NCI-H460 (cell line): ENCODE results near the gene YY1. TPM values are rescaled to one million over a fixed set of nuclear protein-coding genes. Genes with fewer than 3 reads are reported as not detected.
"Not testable (repeated sequence)": the region's sequence is repeated elsewhere in the genome, so short reads cannot be mapped to it uniquely, and the experiment has no call there.

Experiments
- DNase-seq: peaks from one replicate; pipeline ENCODE4 v3.0.0-alpha.2; 2016; ENCODE audit warnings: low read depth; ENCODE audit errors: extremely low read depth
- total RNA-seq: library from RNA; depleted of rRNA; stranded (reverse); fragments of >200 nt; shearing (Covaris generic); gene quantifications from 2 replicates; pipeline ENCODE4 v1.2.3, GENCODE V29; 2014

YY1 gene
- total RNA-seq, 1 experiment from 2014 or later, result 54.4 TPM

- no peak for DNase-seq
These were observed 43.9 kb downstream of the YY1 start for GRCh38 chr14:100282766-100283419.

- DNase-seq, result not testable (repeated sequence)
These were observed 44.5 kb downstream of the YY1 start for GRCh38 chr14:100283436-100283835.

GRCh38 chr14:100283984-100284881 is 45.3 kb downstream of the YY1 start:
- DNase-seq, result no peak

GRCh38 chr14:100285021-100285912 is 46.3 kb downstream of the YY1 start:
- peak; percentile 55 for DNase-seq

GRCh38 chr14:100285913-100286400 is 47.0 kb downstream of the YY1 start:
- DNase-seq, result no peak

- no peak for DNase-seq
These were observed 47.7 kb downstream of the YY1 start for GRCh38 chr14:100286484-100287191.

GRCh38 chr14:100287202-100287997 is 48.5 kb downstream of the YY1 start:
- DNase-seq, result no peak

- not testable (repeated sequence) for DNase-seq
These were observed 49.0 kb downstream of the YY1 start for GRCh38 chr14:100287998-100288295.

- DNase-seq, result no peak
These were observed 49.6 kb downstream of the YY1 start for GRCh38 chr14:100288382-100289185.

GRCh38 chr14:100289916-100290606 is 51.1 kb downstream of the YY1 start:
- DNase-seq, result no peak

- no peak for DNase-seq
These were observed 51.8 kb downstream of the YY1 start for GRCh38 chr14:100290607-100291304.

GRCh38 chr14:100291305-100292075 is 52.5 kb downstream of the YY1 start:
- DNase-seq, result no peak

GRCh38 chr14:100292301-100292775 is 53.4 kb downstream of the YY1 start:
- no peak for DNase-seq

- DNase-seq, result no peak
These were observed 54.0 kb downstream of the YY1 start for GRCh38 chr14:100292776-100293461.

- no peak for DNase-seq
These were observed 54.7 kb downstream of the YY1 start for GRCh38 chr14:100293497-100294212.
